SU-DHL-6 (cell line): ENCODE measurements around the gene KRT71.

Experiments
- H2AFZ ChIP-seq: fragments of 200-600 bp; sonication (generic); 2 replicates; pipeline ENCODE4 v1.6.1; 2014; ENCODE audit warnings: low read depth, mild to moderate bottlenecking, moderate library complexity, mixed read lengths, antibody characterized with exemption, low read length; ENCODE audit not compliant: severe bottlenecking
- H3F3A ChIP-seq: fragments of 200-600 bp; shearing (Covaris generic); 2 replicates; pipeline ENCODE4 v1.6.0; 2016; ENCODE audit warnings: antibody characterized with exemption, mild to moderate bottlenecking; ENCODE audit not compliant: insufficient read depth
- H3K27ac ChIP-seq: fragments of 200-600 bp; sonication (generic); 2 replicates; pipeline ENCODE4 v1.5.1; 2016; ENCODE audit warnings: low read depth, mild to moderate bottlenecking, low read length, moderate library complexity, mixed read lengths
- H3K27me3 ChIP-seq: fragments of 200-600 bp; sonication (generic), shearing (Covaris generic); 2 replicates; pipeline ENCODE4 v1.6.0; 2014; ENCODE audit warnings: mild to moderate bottlenecking, low read length
- H3K36me3 ChIP-seq: fragments of 200-600 bp; sonication (generic); 2 replicates; pipeline ENCODE4 v1.6.1; 2014; ENCODE audit warnings: mild to moderate bottlenecking, low read length, mixed read lengths
- H3K4me2 ChIP-seq: fragments of 300-600, 200-600 bp; shearing (Covaris generic), sonication (generic); 2 replicates; pipeline ENCODE4 v1.6.0; 2014; ENCODE audit warnings: low read length, low read depth, mild to moderate bottlenecking; ENCODE audit not compliant: poor library complexity, severe bottlenecking
- H3K4me3 ChIP-seq: fragments of 200-600 bp; sonication (generic); 2 replicates; pipeline ENCODE4 v1.5.1; 2014; ENCODE audit warnings: antibody characterized with exemption, low read length, mild to moderate bottlenecking, mixed read lengths; ENCODE audit not compliant: insufficient read depth, poor library complexity, severe bottlenecking
- H3K79me2 ChIP-seq: fragments of 200-600 bp; sonication (generic); 2 replicates; pipeline ENCODE4 v1.6.1; 2014; ENCODE audit warnings: mild to moderate bottlenecking, low read length, moderate library complexity; ENCODE audit not compliant: insufficient read depth
- H3K9ac ChIP-seq: fragments of 200-600 bp; sonication (generic); 2 replicates; pipeline ENCODE4 v1.7.0; 2014; ENCODE audit warnings: mild to moderate bottlenecking, low read length
- H3K9me2 ChIP-seq: fragments of 200-600 bp; sonication (generic); replicated peaks from 2 replicates; pipeline ENCODE4 v1.6.1; 2014; ENCODE audit warnings: low read length; ENCODE audit not compliant: insufficient read depth
- H3K9me3 ChIP-seq: fragments of 200-600 bp; sonication (generic); 2 replicates; pipeline ENCODE4 v1.6.1; 2014; ENCODE audit warnings: low read length, mixed read lengths; ENCODE audit not compliant: insufficient read depth
- H4K20me1 ChIP-seq: fragments of 200-600 bp; sonication (generic); 2 replicates; pipeline ENCODE4 v1.6.1; 2014; ENCODE audit warnings: low read depth, mild to moderate bottlenecking, antibody characterized with exemption, low read length, moderate library complexity, mixed read lengths
- CTCF ChIP-seq: fragments of 200-600 bp; sonication (generic); IDR thresholded peaks from one replicate; pipeline ENCODE4 v1.5.1; 2017; ENCODE audit warnings: antibody characterized with exemption, mild to moderate bottlenecking, low read length, moderate library complexity; ENCODE audit not compliant: insufficient read depth, poor library complexity, severe bottlenecking
- EZH2phosphoT487 ChIP-seq: fragments of 200-600 bp; sonication (generic), shearing (Covaris generic); conservative IDR thresholded peaks from 2 replicates; pipeline ENCODE4 v1.6.1; 2018; ENCODE audit warnings: mild to moderate bottlenecking, antibody characterized with exemption, low read length, moderate library complexity, mixed read lengths

Gene KRT71

DNA sequence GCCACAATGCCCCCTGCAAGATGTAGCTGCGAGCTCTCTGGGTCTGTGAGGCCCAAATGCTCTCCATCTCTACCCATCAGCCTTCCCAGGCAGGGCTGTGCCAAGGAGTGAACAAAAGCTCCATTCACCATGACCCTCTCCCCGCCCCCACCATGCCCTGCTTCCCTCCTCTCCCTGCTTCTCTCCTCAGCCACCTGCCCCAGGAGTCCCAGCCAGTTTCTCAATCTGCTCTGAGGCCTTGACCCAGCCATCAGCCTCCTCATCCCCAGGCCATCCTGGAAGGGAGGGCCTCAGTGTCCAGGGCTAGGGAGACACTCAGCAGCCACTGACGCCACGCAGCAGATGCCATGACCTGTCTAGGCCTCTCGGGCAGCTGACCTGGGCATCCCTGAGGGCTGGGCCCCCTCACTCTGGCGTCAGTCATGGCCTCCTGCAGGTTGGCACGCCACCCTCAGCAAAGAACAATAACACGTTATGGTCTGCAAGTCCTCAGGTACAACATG, 24.3 kb downstream of the KRT71 start:
- Histone ChIP-seq H3K4me3 (no peak overlapping the region), H3F3A (no peaks in the 10 kb centered on the region), H3K9me3 (no peaks in the 10 kb centered on the region), H3K27ac (no peak overlapping the region), H4K20me1 (no peaks in the 10 kb centered on the region), H3K9ac (no peak overlapping the region), H3K27me3 (no peaks in the 10 kb centered on the region), H3K36me3 (no peaks in the 10 kb centered on the region), H3K79me2 (no peaks in the 10 kb centered on the region), H3K9me2 (no peaks in the 10 kb centered on the region), H2AFZ (no peak overlapping the region), H3K4me2 (no peak overlapping the region)
- TF ChIP-seq EZH2phosphoT487, result no peak

DNA sequence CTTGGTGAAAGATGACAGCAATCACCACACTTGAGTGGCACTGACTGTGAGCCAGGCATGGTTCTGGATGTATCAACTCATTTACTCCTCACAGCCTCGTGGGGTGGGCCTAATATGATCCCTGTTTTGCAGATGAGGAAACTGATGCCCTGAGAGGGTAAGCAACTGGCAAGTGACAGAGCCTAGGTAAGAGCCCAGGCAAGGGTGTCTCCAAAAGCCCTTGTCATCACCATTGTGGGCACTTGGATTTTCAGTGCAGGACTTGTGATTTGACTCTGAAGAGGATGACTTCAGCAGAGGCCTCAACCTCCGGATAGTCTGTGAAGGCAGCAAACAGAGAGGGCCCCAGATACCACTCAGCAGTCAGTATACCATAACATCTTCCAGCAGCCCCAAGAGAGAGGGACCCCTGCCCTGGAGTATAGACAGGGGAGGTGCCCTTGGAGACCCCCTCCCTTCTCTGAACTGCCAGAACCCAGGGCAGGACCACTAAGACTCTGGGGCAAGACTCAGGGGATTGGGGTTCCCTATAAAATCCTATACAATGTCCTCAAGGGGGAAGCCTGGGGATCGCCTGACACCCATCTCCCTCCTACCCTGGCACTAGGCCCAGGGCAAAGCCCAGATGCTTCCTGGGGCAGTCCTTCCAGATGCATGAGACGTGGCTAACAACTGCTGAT, 25.7 kb downstream of the KRT71 start:
- Histone ChIP-seq H3K9ac (no peak overlapping the region), H2AFZ (no peak overlapping the region), H3K4me3 (no peak overlapping the region), H3K27me3 (no peaks in the 10 kb centered on the region), H3K79me2 (no peaks in the 10 kb centered on the region), H3K36me3 (no peaks in the 10 kb centered on the region), H3K9me2 (no peaks in the 10 kb centered on the region), H3K4me2 (no peak overlapping the region), H4K20me1 (no peaks in the 10 kb centered on the region), H3K9me3 (no peaks in the 10 kb centered on the region), H3F3A (no peaks in the 10 kb centered on the region), H3K27ac (no peak overlapping the region)
- TF ChIP-seq CTCF, result no peak
- no peak for TF ChIP-seq EZH2phosphoT487

- H3K9me2 ChIP-seq, result no peaks in the 10 kb centered on the region
- H3K4me3 ChIP-seq, result no peak overlapping the region
- H2AFZ ChIP-seq, result no peak overlapping the region
- no peaks in the 10 kb centered on the region for H3F3A ChIP-seq
- H3K79me2 ChIP-seq, result no peaks in the 10 kb centered on the region
- no peaks in the 10 kb centered on the region for H3K27me3 ChIP-seq
- no peaks in the 10 kb centered on the region for H3K36me3 ChIP-seq
- TF ChIP-seq CTCF (no peak), EZH2phosphoT487 (no peak)
- no peak overlapping the region for H3K9ac ChIP-seq
- H3K27ac ChIP-seq, result no peak overlapping the region
- no peaks in the 10 kb centered on the region for H3K9me3 ChIP-seq
- H3K4me2 ChIP-seq, result no peak overlapping the region
- H4K20me1 ChIP-seq, result no peaks in the 10 kb centered on the region
Measured at GRCh38 chr12:52526511-52526951, 26.4 kb downstream of the KRT71 start.
